Left renal pelvis (tissue), 4 donors: ENCODE measurements around the gene OR5V1. TPM values are rescaled to one million over a fixed set of nuclear protein-coding genes. Genes with fewer than 3 reads are reported as not detected.
"Not testable (repeated sequence)": the region's sequence is repeated elsewhere in the genome, so short reads cannot be mapped to it uniquely, and the experiment has no call there.

ENCODE experiments used
- DNase-seq, 4 donors: peaks; one replicate each; pipeline ENCODE4 v3.0.0-alpha.2; 2013; ENCODE audit warnings: low read depth in 4 of 4, low spot score in 3 of 4
- polyA plus RNA-seq, 4 donors: library from polyadenylated mRNA; unstranded; fragments of 120-200 nt; gene quantifications; one replicate each; pipeline ENCODE4 v1.2.1, GENCODE V29; 2013; ENCODE audit not compliant: insufficient read length in 4 of 4

The OR5V1 gene
- not detected for polyA plus RNA-seq

- no peak for DNase-seq
These were observed at the start of gene OR5V1 for GRCh38 chr6:29368765-29369164. Gene OR5V1, minus strand, starts transcription at chr6:29368865. Its CDS starts 12,670 bp downstream, at chr6:29356195.

GRCh38 chr6:29414588-29414987 is 45.9 kb upstream of the OR5V1 start, which contains the start of gene OR12D1:
Gene OR12D1, plus strand, starts transcription at chr6:29414928.
- no peak for DNase-seq

- DNase-seq = no peak
These were observed 35.1 kb upstream of the OR5V1 start for GRCh38 chr6:29403801-29404200.

- no peak for DNase-seq
These were observed 30.9 kb upstream of the OR5V1 start for GRCh38 chr6:29399525-29399924.

- DNase-seq = no peak
These were observed 26.7 kb upstream of the OR5V1 start, which contains the start of gene OR12D2 for GRCh38 chr6:29395331-29395730. Gene OR12D2, plus strand, starts transcription at chr6:29395631. Its CDS starts 1,069 bp downstream, at chr6:29396700.

GRCh38 chr6:29388533-29388932 is 19.9 kb upstream of the OR5V1 start:
- no peak for DNase-seq

- DNase-seq = no peak
These were observed 7.3 kb upstream of the OR5V1 start for GRCh38 chr6:29376003-29376402.

- DNase-seq = no peak
These were observed 6.5 kb upstream of the OR5V1 start, which contains the start of gene OR12D3 for GRCh38 chr6:29375191-29375590. Gene OR12D3, minus strand, starts transcription at chr6:29375291. Its CDS starts 4 bp downstream, at chr6:29375287.

- no peak for DNase-seq
These were observed 13.1 kb downstream of the OR5V1 start for GRCh38 chr6:29355603-29356002.

- no peak for DNase-seq
These were observed 13.7 kb downstream of the OR5V1 start for GRCh38 chr6:29354980-29355379.

- DNase-seq = not testable (repeated sequence)
These were observed 19.3 kb downstream of the OR5V1 start for GRCh38 chr6:29349348-29349747.

- no peak for DNase-seq
These were observed 23.3 kb downstream of the OR5V1 start for GRCh38 chr6:29345380-29345779.

GRCh38 chr6:29336269-29336668 is 32.4 kb downstream of the OR5V1 start:
- no peak for DNase-seq

- DNase-seq = no peak
These were observed 36.0 kb downstream of the OR5V1 start for GRCh38 chr6:29332676-29333075.

- no peak for DNase-seq
These were observed 42.9 kb downstream of the OR5V1 start for GRCh38 chr6:29325777-29326176.

- not testable (repeated sequence) for DNase-seq
These were observed 45.3 kb downstream of the OR5V1 start for GRCh38 chr6:29323332-29323731.

GRCh38 chr6:29319931-29320330 is 48.7 kb downstream of the OR5V1 start:
- no peak for DNase-seq

Other genes with a start within 250 kb of the OR5V1 start
- not detected for gene OR2J2, start 198.0 kb downstream of the OR5V1 start, polyA plus RNA-seq
- under 1 TPM; 0.03 to 0.12 (median 0.04) TPM for gene OR14J1, start 67.2 kb downstream of the OR5V1 start, polyA plus RNA-seq
- gene OR12D3, start 6.4 kb upstream of the OR5V1 start, polyA plus RNA-seq = not detected
- not detected for gene OR12D2, start 26.8 kb upstream of the OR5V1 start, polyA plus RNA-seq
- gene OR12D1, start 46.1 kb upstream of the OR5V1 start, polyA plus RNA-seq = not detected
- gene OR10C1, start 70.4 kb upstream of the OR5V1 start, polyA plus RNA-seq = not detected
- not detected for gene OR11A1, start 88.2 kb upstream of the OR5V1 start, polyA plus RNA-seq
- gene OR2H1, start 88.3 kb upstream of the OR5V1 start, polyA plus RNA-seq = not detected
- gene MAS1L, start 119.1 kb upstream of the OR5V1 start, polyA plus RNA-seq = not detected
- gene UBD, start 190.9 kb upstream of the OR5V1 start, polyA plus RNA-seq = 1 to 10 TPM in 1 of 4 donors, under 1 TPM in 3; 0.48 to 2.0 (median 0.74) TPM
- under 1 TPM; 0.16 to 0.25 (median 0.21) TPM for gene OR2H2, start 216.3 kb upstream of the OR5V1 start, polyA plus RNA-seq